Psoas muscle (tissue), 8 donors: ENCODE data around the gene C5. TPM values are rescaled to one million over a fixed set of nuclear protein-coding genes. Genes with fewer than 3 reads are reported as not detected.
A peak's percentile ranks its signal among the peaks of the same experiment; 100 is the strongest.

ENCODE experiments used
- ATAC-seq, 4 donors: fragments of 200-7000 bp; cut with Tn5 transposase; one replicate each; pipeline ENCODE4 v1.9.1; 2020; ENCODE audit warnings: moderate library complexity in 3 of 4, mild to moderate bottlenecking in 2 of 4
- DNase-seq, 2 donors: peaks; one replicate each; pipeline ENCODE4 v3.0.0-alpha.2; 2020
- H3K27ac ChIP-seq: fragments of 200-600 bp; one replicate; pipeline ENCODE4 v1.8.0; 2022
- H3K27me3 ChIP-seq, 3 donors: fragments of 200-600 bp in 1 of 3; one replicate each; pipeline versions ENCODE4 v1.6.1 to v1.8.0; 2013 to 2022; ENCODE audit warnings: low read length in 2 of 3, mild to moderate bottlenecking in 2 of 3, moderate library complexity in 1 of 3; ENCODE audit not compliant: insufficient read depth in 3 of 3
- H3K36me3 ChIP-seq, 2 donors: fragments of 200-600 bp in 1 of 2; one replicate each; pipeline versions ENCODE4 v1.6.1 to v1.8.0; 2013 to 2022; ENCODE audit warnings: low read depth in 1 of 2, mild to moderate bottlenecking in 1 of 2, moderate library complexity in 1 of 2; ENCODE audit not compliant: insufficient read depth in 1 of 2
- H3K4me1 ChIP-seq: fragments of 200-600 bp; one replicate; pipeline ENCODE4 v1.8.0; 2022
- H3K4me3 ChIP-seq: fragments of 200-600 bp; one replicate; pipeline ENCODE4 v1.8.0; 2022; ENCODE audit warnings: mild to moderate bottlenecking
- H3K9me3 ChIP-seq: fragments of 200-600 bp; one replicate; pipeline ENCODE4 v1.8.0; 2022
- WGBS, 3 donors: extraction: QIAGEN DNeasy Blood & Tissue Kit; methylation state at CpG; one replicate each; pipeline versions ENCODE4 v1.1.6 to v1.1.7; 2013; 5-methylcytosine and 5-hydroxymethylcytosine counted together
- intact Hi-C, 2 donors: fragments of 100-400 bp; cut with DNase I; formaldehyde crosslinking; loops; one replicate each; pipeline versions ENCODE4 v1.11.0 to v1.14.2; 2022
- polyA plus RNA-seq, 3 donors: library from polyadenylated mRNA; stranded (reverse); fragments of 200-250 nt; gene quantifications; one replicate each; pipeline ENCODE4 v1.2.3, GENCODE V29; 2013
- total RNA-seq, 4 donors: library from RNA; stranded (reverse); fragmentation: NEBNext Ultra II Directional in 2 of 4; extraction: Animal tissue kit (Norgen Biotek cat#: 25700) in 2 of 4; gene quantifications; one replicate each; pipeline versions ENCODE4 v1.2.1 to v1.2.4, GENCODE V29; 2021 to 2023
- TF ChIP-seq, protein P1 (sequence below): fragments of 200-600 bp; IDR thresholded peaks from one replicate; pipeline ENCODE4 v1.8.0; 2022; ENCODE audit warnings: antibody characterized with exemption
- donor health status: healthy with polysubstance abuse.
- donor health status: DM: no; HTN: no; CAD: no; lungs with moderate emphysema.
- donor health status: Bipolar disorder and iron deficiency.
- donor health status: healthy.
- donor health status: DM: yes; HTN: yes; CAD: no.
- donor health status: DM: no; HTN: no; CAD: no.
- donor health status: DM: no; HTN: no; CAD: no.
- donor health status: DM: yes; HTN: yes; CAD: no.

C5 gene
- total and polyA plus RNA-seq, 7 donors = 0.13 to 1.1 (median 0.39) TPM

DNA sequence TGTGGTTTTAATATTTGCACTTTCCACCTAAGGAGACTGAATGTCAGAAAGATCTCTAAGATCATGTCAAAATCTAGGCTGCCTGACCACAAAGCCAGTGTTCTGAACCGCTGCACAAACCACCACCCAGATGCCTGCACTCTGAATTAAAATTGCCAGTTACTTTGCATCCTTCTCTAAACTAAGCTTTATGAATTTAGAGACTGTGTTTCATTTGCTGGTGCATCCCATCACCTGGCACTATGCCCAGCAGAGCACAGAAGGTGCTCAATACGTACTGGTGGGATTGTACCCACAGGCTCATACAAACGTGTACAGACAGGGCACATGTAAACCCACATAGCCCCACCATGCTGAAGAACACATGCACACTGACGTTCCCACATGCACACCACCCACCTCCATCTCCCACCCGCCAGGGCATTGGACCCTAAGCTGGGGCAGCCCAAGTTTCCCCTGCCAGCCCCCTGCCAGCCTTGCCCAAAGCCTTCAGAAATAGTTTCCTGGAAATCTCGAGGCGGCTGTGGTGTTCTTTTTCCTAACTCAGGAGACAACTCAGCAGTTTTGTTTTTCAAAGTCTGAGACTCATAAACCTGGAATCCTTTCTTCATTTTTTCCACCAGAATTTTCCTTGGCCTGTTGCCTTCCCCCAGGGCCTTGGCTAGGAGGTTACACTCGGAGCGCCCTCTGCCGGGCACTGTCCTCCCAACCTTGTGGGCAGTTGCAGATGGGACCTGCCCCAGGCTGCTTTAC lies 113.9 kb downstream of the C5 start:
- Histone ChIP-seq H3K27ac (peak overlapping the region; percentile 51), H3K9me3 (no peaks in the 10 kb centered on the region), H3K27me3 (peaks cover 0 to 1% (median 0%) of the 10 kb centered on the region in 3 donors), H3K4me1 (peaks cover 17% of the 10 kb centered on the region), H3K4me3 (no peak overlapping the region), H3K36me3 (no peaks in the 10 kb centered on the region)
- TF ChIP-seq, protein P1, sequence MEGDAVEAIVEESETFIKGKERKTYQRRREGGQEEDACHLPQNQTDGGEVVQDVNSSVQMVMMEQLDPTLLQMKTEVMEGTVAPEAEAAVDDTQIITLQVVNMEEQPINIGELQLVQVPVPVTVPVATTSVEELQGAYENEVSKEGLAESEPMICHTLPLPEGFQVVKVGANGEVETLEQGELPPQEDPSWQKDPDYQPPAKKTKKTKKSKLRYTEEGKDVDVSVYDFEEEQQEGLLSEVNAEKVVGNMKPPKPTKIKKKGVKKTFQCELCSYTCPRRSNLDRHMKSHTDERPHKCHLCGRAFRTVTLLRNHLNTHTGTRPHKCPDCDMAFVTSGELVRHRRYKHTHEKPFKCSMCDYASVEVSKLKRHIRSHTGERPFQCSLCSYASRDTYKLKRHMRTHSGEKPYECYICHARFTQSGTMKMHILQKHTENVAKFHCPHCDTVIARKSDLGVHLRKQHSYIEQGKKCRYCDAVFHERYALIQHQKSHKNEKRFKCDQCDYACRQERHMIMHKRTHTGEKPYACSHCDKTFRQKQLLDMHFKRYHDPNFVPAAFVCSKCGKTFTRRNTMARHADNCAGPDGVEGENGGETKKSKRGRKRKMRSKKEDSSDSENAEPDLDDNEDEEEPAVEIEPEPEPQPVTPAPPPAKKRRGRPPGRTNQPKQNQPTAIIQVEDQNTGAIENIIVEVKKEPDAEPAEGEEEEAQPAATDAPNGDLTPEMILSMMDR = peak; percentile 89
- DNase-seq (peak; percentile 92 to 96), ATAC-seq (peak; percentile 87 to 94 (median 91))
- intact Hi-C loops = loop anchor here (2.0 to 5.0 kb wide), 3 partner anchors 59 to 314 kb away; partner anchors contain the start of gene PHF19 (in 1 of the 2)
- WGBS, 3 donors = 17 to 22% (median 17%) methylated on average over 10 of the region's 10 CpGs

DNA sequence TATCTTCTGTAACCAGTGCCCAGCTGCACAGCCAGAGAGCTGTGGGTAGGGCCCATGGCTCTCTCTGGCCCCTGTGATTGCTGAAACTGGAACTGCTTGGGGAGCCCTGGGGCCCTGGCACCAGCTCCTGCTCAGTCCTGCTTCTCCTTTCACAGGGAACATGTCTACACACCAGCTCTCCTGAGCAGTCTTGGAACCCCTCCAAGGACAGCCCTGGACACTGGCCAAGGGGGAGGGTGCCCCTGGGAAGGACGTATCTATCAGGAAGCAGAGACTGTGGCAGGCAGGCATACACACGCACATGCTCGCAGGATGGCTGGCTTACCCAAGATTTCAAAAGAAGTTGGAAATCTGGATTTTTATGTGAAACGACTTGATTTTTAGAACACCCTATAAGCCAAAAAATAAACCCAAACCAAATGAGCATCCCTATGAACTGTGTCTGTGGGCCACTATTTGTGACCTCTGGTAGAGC lies 114.7 kb downstream of the C5 start:
- 3 to 18% (median 8%) methylated on average over 4 of the region's 4 CpGs for WGBS, 3 donors
- intact Hi-C loops = loop anchor here in 1 of 2 donors (5.0 kb wide), 1 partner anchor 313 kb away; no protein-coding TSS in a partner anchor
- H3K4me1 ChIP-seq = peaks cover 20% of the 10 kb centered on the region

DNA sequence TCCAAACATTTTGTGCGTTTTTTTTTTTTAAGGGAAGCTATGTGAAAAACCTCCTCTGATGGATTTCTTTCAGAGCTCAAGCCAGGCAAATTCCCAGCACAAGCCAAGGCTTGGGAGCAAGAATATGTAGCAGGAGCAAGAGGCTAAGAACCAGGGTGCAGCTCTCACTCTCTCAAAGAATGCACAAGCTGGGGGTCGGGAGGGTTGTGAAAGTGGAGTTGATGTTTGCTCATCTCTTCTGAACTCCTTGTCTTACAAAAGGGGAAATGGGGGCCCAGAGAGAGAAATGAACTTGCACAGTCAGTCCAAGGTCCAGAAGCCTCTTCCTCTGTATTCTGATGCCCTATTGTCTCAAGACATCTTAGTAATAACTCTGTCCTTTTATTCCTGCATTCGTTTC lies 115.8 kb downstream of the C5 start:
- H3K27me3 ChIP-seq = no peaks in the 10 kb centered on the region
- no peaks in the 10 kb centered on the region for H3K36me3 ChIP-seq
- TF ChIP-seq, protein P1 = no peak
- intact Hi-C loops = no loop called here
- DNase-seq (no peak), ATAC-seq (no peak)
- H3K9me3 ChIP-seq = no peaks in the 10 kb centered on the region
- H3K4me1 ChIP-seq = peaks cover 20% of the 10 kb centered on the region
- no peak overlapping the region for H3K4me3 ChIP-seq
- WGBS, 3 donors = 49 to 57% (median 57%) methylated on average over 3 of the region's 3 CpGs
- H3K27ac ChIP-seq = no peak overlapping the region

More for the DNA sequence above, 114.7 kb downstream of the C5 start:
- H3K27me3 ChIP-seq = no peaks in the 10 kb centered on the region
- H3K4me3 ChIP-seq = no peak overlapping the region
- no peaks in the 10 kb centered on the region for H3K36me3 ChIP-seq
- TF ChIP-seq, protein P1 = no peak
- ATAC-seq = peak; percentile 70 to 85 (median 82)
- H3K9me3 ChIP-seq = no peaks in the 10 kb centered on the region
- peak overlapping the region; percentile 51 for H3K27ac ChIP-seq
- peak; percentile 94 to 95 for DNase-seq

DNA sequence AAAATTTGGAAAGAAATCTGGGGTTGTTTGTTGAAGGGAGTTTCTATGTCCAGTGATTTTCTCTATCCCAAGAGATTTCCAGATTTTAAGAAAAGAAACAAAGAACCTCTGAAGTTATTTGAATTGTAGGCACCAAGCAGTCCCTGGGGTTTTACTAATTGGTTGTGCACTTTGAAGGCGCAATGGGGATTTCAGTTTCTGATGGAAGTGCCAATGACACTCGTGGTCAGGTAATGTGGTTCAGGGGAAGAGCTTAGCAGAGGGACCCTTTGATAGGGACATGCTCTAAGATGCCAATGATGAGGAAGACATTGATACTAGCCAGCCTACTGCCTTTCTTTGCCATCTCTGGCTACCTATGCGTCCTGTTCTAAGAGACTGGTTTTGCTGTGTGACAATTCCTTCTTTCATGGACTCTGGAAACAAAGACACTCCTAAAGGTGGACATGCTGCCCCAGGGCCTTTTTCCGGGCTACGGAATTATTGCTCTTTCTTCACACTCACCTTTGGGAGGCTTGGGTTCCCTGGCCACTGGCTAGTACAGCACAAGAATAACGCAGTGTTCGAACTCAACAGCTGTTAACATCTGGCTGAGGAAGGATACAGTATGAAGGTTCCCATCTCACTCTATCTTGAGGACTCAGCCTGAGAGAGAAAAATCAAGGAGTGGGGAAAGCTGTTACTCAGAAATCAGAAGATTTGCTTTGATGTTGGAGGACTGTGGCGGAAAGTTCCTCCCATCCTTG lies 116.6 kb downstream of the C5 start:
- 85 to 88% (median 85%) methylated on average over 8 of the region's 8 CpGs for WGBS, 3 donors
- H3K4me3 ChIP-seq = no peak overlapping the region
- no peaks in the 10 kb centered on the region for H3K36me3 ChIP-seq
- no peaks in the 10 kb centered on the region for H3K27me3 ChIP-seq
- ATAC-seq (no peak), DNase-seq (no peak)
- no peaks in the 10 kb centered on the region for H3K9me3 ChIP-seq
- intact Hi-C loops = no loop called here
- peaks cover 20% of the 10 kb centered on the region for H3K4me1 ChIP-seq
- TF ChIP-seq, protein P1 = no peak
- H3K27ac ChIP-seq = no peak overlapping the region
